ENCODE results near the gene TPM3. TPM values are rescaled to one million over a fixed set of nuclear protein-coding genes. Genes with fewer than 3 reads are reported as not detected.

TPM3 gene
- total RNA-seq, 2 donors from 2014 or later: 74.2 to 131 TPM

- WGBS, 2 donors: 0 to 1% methylated on average over 13 to 35 of the region's 35 CpGs
- no peaks in the 10 kb centered on the region for H3K27me3 ChIP-seq
- TF ChIP-seq, protein P1, sequence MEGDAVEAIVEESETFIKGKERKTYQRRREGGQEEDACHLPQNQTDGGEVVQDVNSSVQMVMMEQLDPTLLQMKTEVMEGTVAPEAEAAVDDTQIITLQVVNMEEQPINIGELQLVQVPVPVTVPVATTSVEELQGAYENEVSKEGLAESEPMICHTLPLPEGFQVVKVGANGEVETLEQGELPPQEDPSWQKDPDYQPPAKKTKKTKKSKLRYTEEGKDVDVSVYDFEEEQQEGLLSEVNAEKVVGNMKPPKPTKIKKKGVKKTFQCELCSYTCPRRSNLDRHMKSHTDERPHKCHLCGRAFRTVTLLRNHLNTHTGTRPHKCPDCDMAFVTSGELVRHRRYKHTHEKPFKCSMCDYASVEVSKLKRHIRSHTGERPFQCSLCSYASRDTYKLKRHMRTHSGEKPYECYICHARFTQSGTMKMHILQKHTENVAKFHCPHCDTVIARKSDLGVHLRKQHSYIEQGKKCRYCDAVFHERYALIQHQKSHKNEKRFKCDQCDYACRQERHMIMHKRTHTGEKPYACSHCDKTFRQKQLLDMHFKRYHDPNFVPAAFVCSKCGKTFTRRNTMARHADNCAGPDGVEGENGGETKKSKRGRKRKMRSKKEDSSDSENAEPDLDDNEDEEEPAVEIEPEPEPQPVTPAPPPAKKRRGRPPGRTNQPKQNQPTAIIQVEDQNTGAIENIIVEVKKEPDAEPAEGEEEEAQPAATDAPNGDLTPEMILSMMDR (IDR thresholded peaks at IDR 0.05): no peak
- no peak for TF ChIP-seq POLR2A (IDR thresholded peaks at IDR 0.05)
- H3K27ac ChIP-seq: peak overlapping the region; percentile 57 to 94 (median 84)
- H3K36me3 ChIP-seq (replicated peaks in 1 of 2; ENCODE audit: insufficient read depth in 1 of 2, low read depth in 2 of 2): no peaks in the 10 kb centered on the region
- intact Hi-C loops (cut with DNase I): no loop called here
- H3K4me3 ChIP-seq: peak overlapping the region; percentile 46 to 79
- DNase-seq: peak; percentile 48 to 78 (median 58)
- H3K9me3 ChIP-seq: no peaks in the 10 kb centered on the region
- H3K4me1 ChIP-seq: peaks cover 78% of the 10 kb centered on the region
- peak; percentile 1 for ATAC-seq
Measured at GRCh38 chr1:154182344-154183045, 9.4 kb downstream of the TPM3 start.

DNA sequence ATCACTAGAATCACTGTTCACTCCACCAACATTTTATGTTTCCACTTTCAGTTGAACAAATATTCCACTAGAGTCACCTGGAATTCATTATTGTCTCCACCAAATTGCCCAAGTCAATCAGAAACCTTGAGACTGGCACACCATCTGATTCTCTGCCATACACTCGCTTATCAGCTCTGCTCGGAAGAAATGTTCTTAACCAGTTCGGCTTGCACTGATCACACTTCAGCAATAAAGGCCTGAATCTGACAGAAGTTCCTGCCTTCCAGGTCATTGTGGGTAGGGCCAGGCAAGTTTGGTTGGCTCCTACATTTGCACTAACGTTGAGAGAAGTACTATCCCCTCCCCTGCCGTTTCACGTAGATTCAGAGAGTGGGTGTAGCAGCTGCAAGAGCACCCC lies 10.0 kb downstream of the TPM3 start:
- no peaks in the 10 kb centered on the region for H3K36me3 ChIP-seq (replicated peaks in 1 of 2; ENCODE audit: insufficient read depth in 1 of 2, low read depth in 2 of 2)
- 0 to 1% methylated on average over 6 of the region's 6 CpGs for WGBS, 2 donors
- no peak for ATAC-seq
- peak overlapping the region; percentile 57 to 94 (median 84) for H3K27ac ChIP-seq
- TF ChIP-seq POLR2A (IDR thresholded peaks at IDR 0.05): no peak
- TF ChIP-seq, protein P1 (IDR thresholded peaks at IDR 0.05): no peak
- intact Hi-C loops (cut with DNase I): no loop called here
- H3K9me3 ChIP-seq: no peaks in the 10 kb centered on the region
- H3K4me3 ChIP-seq: peak overlapping the region; percentile 46 to 79
- H3K4me1 ChIP-seq: peaks cover 78% of the 10 kb centered on the region
- no peak for DNase-seq
- H3K27me3 ChIP-seq: no peaks in the 10 kb centered on the region

GRCh38 chr1:154179946-154180687 lies 11.8 kb downstream of the TPM3 start:
- intact Hi-C loops (cut with DNase I): no loop called here
- Histone ChIP-seq H3K27me3 (no peaks in the 10 kb centered on the region), H3K4me1 (peaks cover 75% of the 10 kb centered on the region), H3K27ac (peak overlapping the region in 2 of 4 donors; percentile 63 to 86), H3K9me3 (no peaks in the 10 kb centered on the region), H3K36me3 (replicated peaks in 1 of 2; ENCODE audit: insufficient read depth in 1 of 2, low read depth in 2 of 2) (no peaks in the 10 kb centered on the region), H3K4me3 (no peak overlapping the region)
- WGBS, 2 donors: 43 to 62% methylated on average over 3 of the region's 3 CpGs
- TF ChIP-seq, protein P1 (IDR thresholded peaks at IDR 0.05): no peak
- TF ChIP-seq POLR2A (IDR thresholded peaks at IDR 0.05): no peak
- ATAC-seq (no peak), DNase-seq (peak in 1 of 4 donors; percentile 40)

DNA sequence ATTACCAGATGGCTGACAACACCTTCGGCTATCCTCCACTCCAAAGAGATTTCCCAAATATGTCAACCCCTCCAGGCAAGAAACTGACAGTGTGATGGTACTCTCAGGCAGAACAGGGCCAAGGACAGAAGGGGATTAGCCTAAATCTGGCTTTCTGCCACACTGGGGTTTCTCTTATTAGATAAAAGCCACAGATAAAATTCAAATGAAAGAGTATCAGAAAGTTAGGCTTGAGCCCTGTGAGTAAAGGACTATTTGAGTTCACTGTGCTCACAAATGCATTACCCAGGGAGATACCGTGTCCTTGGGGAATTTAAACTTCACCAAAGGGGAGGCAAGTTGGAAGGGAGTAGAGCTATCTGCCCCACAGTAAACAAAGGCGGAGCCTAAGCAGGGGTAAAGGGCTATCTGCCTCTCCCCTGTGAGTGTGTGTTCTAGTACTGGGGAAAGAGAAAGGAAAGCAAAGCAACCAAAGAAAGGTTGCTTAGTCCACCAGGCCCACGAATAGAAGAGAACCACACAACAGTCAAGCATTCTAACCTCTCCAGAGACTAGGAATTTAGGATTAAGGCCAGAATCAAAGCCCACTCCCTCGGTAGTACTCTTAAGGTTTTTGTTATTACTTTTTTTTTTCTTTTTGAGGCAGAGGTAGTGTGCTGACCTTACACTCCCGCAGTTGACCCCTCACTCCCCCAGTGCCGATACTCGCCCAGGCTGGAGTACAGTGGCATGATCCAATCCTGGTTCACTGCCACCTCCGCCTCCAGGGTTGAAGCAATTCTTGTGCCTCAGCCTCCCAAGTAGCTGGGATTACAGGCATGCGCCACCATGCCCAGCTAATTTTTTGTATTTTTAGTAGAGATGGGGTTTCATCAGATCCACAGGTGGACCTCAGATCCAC lies 12.7 kb downstream of the TPM3 start:
- Histone ChIP-seq H3K4me1 (peaks cover 74% of the 10 kb centered on the region), H3K27ac (peak overlapping the region in 3 of 4 donors; percentile 1 to 86 (median 63)), H3K9me3 (no peaks in the 10 kb centered on the region), H3K27me3 (no peaks in the 10 kb centered on the region), H3K4me3 (no peak overlapping the region), H3K36me3 (replicated peaks in 1 of 2; ENCODE audit: insufficient read depth in 1 of 2, low read depth in 2 of 2) (peaks cover 0 to 4% of the 10 kb centered on the region in 2 donors)
- ATAC-seq (no peak), DNase-seq (peak in 2 of 4 donors; percentile 39 to 53)
- TF ChIP-seq, protein P1 (IDR thresholded peaks at IDR 0.05): no peak
- no peak for TF ChIP-seq POLR2A (IDR thresholded peaks at IDR 0.05)
- 41% methylated on average over 10 of the region's 10 CpGs for WGBS, 2 donors
- intact Hi-C loops (cut with DNase I): no loop called here
